ENCODE results near the gene LSAMP.

- TF ChIP-seq, protein P1, sequence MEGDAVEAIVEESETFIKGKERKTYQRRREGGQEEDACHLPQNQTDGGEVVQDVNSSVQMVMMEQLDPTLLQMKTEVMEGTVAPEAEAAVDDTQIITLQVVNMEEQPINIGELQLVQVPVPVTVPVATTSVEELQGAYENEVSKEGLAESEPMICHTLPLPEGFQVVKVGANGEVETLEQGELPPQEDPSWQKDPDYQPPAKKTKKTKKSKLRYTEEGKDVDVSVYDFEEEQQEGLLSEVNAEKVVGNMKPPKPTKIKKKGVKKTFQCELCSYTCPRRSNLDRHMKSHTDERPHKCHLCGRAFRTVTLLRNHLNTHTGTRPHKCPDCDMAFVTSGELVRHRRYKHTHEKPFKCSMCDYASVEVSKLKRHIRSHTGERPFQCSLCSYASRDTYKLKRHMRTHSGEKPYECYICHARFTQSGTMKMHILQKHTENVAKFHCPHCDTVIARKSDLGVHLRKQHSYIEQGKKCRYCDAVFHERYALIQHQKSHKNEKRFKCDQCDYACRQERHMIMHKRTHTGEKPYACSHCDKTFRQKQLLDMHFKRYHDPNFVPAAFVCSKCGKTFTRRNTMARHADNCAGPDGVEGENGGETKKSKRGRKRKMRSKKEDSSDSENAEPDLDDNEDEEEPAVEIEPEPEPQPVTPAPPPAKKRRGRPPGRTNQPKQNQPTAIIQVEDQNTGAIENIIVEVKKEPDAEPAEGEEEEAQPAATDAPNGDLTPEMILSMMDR (IDR thresholded peaks at IDR 0.05) = no peak
- TF ChIP-seq POLR2A (IDR thresholded peaks at IDR 0.05) = no peak
These were observed 568.2 kb downstream of the LSAMP start for GRCh38 chr3:115876876-115877614.
